Astrocyte of the spinal cord (primary cell): Measurements from ENCODE around the gene C1orf94.

Source experiments
- DNase-seq: peaks from one replicate; pipeline ENCODE4 v3.0.0; 2011; ENCODE audit warnings: low read depth, low spot score
- H3K4me3 ChIP-seq: 2 replicates; pipeline ENCODE4 v1.5.1; 2011; ENCODE audit warnings: low read depth, mild to moderate bottlenecking, low read length, moderate library complexity
- in situ Hi-C: cut with HindIII; loops from 2 replicates; pipeline ENCODE4 v1.10.0; 2017; ENCODE audit warnings: low sequenced_read_pairs
- TF ChIP-seq, protein P1 (sequence below): IDR thresholded peaks from 2 replicates; pipeline ENCODE4 v1.5.1; 2012; ENCODE audit warnings: low read depth, mild to moderate bottlenecking, low read length, inconsistent platforms

Gene C1orf94, protein sequence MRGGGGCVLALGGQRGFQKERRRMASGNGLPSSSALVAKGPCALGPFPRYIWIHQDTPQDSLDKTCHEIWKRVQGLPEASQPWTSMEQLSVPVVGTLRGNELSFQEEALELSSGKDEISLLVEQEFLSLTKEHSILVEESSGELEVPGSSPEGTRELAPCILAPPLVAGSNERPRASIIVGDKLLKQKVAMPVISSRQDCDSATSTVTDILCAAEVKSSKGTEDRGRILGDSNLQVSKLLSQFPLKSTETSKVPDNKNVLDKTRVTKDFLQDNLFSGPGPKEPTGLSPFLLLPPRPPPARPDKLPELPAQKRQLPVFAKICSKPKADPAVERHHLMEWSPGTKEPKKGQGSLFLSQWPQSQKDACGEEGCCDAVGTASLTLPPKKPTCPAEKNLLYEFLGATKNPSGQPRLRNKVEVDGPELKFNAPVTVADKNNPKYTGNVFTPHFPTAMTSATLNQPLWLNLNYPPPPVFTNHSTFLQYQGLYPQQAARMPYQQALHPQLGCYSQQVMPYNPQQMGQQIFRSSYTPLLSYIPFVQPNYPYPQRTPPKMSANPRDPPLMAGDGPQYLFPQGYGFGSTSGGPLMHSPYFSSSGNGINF

DNA sequence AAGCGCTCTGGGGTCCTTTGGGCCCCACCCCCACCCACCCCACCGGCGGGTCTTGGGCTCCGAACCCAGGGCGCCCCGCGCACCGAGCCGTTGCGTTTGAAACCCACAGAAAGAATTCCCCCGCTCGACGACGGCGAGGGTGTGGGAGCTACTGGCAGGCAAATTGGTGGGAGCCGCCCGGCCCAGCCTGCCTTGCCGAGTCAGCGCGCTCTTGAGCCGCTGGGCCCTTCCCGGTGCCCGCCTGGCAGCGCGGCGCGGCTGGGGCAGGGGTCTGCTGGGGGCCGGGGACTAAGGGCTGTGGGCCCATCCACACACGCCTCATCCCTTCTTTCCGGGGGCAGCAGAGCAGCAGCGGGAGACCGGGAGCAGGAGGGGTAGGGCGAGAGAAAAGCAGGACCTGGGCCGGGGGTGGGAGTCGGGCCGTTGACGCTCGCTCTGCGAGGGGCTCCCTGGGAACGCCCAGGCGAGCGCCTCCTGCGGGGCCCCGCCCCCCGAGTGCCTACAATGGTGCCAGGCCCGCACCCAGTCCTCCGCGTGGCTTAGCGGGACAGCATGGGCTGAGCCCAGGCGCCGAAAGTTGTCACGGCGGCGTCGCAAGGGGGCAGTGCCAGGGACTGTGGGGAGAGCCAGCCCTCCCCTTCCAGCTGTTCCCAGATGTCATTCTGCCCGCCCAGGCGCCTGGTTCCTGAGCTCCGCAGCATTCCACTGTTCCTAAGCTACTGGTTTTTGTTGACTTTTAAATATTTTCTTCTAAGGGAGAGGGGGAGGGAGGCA lies at the start of gene C1orf94:
Gene C1orf94 (plus strand): TSS at position 78 of the 774 bp plus-strand sequence. CDS start 883 bp downstream, outside the sequence.
- in situ Hi-C loops = no loop called here
- TF ChIP-seq, protein P1, sequence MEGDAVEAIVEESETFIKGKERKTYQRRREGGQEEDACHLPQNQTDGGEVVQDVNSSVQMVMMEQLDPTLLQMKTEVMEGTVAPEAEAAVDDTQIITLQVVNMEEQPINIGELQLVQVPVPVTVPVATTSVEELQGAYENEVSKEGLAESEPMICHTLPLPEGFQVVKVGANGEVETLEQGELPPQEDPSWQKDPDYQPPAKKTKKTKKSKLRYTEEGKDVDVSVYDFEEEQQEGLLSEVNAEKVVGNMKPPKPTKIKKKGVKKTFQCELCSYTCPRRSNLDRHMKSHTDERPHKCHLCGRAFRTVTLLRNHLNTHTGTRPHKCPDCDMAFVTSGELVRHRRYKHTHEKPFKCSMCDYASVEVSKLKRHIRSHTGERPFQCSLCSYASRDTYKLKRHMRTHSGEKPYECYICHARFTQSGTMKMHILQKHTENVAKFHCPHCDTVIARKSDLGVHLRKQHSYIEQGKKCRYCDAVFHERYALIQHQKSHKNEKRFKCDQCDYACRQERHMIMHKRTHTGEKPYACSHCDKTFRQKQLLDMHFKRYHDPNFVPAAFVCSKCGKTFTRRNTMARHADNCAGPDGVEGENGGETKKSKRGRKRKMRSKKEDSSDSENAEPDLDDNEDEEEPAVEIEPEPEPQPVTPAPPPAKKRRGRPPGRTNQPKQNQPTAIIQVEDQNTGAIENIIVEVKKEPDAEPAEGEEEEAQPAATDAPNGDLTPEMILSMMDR = no peak

DNA sequence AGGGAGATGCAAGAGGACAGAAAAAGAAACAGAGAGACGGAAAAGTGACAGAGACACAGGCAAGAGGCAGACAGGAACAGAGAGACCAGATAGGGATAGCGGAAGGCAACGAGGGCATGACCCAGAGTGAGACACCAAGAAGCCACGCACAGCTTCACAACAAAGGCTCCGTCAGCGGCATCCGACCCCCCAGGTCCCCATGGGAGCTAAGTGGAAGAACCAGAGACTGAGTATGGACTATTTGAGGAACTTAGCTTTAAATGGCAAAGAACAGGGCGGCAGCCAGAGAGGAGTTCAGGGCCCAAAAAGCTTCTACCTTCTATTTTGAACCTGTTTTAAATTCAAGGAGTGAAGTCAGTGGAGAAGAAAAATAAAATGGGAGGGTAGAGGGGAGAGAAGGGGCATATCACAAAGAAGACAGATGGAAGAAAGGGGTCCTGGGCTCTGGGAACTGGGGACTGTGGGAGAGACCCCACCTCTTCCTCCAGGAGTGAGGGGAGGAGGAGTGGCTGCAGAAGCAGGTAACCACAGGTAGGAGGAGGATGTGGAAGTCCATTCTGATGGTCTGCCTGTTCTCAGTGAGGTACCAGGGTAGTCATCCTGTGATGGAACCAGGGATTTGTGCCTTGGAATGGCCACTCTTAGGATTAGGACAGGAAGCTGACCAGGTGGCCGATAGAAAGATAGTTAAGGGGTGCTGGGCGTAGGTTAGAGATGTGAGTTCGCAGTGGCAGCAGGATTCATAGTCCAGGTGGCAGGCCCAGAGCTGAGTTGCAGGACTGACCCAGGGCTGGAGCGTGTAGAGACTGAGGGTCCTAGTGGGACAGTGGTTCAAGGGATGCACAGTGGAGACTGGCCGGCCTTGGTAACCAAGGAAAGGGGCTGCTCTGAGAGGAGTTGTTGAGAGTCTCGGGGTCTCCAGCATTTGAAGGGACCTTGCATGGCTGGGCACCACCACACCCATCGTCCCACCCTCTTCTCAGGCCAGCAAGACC lies 49.4 kb upstream of the C1orf94 start:
- in situ Hi-C loops = no loop called here
- no peak for DNase-seq
- no peak overlapping the region for H3K4me3 ChIP-seq
- TF ChIP-seq, protein P1 = no peak

More for the DNA sequence above, at the start of gene C1orf94:
- H3K4me3 ChIP-seq = no peak within 1 kb of the TSS
- DNase-seq = no peak

DNA sequence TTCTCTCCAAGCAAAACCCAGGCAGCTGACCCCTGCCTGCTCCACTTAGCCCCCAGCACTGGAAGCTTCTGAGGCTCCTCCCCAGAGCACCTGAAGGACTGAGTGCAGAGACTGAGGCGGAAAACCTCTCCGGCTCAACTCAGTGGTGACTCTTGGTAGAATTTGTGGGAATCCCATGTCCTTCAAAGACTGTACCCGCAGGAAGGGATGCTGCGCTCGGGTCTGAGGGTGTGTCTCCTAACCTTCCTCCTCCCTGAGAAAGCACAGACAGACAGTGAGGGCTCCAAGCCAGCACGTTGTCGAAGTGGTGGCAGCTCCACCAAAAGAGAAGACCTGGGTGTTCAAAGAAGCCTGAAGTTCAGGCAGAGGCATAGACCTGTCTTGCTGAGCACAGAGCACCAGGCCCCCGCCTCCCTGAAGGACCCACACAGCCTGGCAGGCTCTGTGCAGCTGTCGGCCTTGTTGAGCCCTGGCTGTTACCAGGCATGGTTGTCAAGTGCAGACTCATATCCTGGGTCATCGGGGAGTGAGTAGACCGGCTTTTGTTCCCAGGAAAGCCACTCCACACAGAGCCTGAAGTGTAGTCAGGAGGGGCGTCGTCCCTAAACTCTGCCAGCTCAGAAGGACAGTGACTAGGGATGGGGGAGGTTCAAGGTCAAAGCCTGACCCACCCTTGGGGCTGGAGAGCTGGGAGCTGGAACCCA lies 48.4 kb upstream of the C1orf94 start:
- H3K4me3 ChIP-seq = no peak overlapping the region
- in situ Hi-C loops = no loop called here
- DNase-seq = peak; percentile 8
- TF ChIP-seq, protein P1 = no peak

DNA sequence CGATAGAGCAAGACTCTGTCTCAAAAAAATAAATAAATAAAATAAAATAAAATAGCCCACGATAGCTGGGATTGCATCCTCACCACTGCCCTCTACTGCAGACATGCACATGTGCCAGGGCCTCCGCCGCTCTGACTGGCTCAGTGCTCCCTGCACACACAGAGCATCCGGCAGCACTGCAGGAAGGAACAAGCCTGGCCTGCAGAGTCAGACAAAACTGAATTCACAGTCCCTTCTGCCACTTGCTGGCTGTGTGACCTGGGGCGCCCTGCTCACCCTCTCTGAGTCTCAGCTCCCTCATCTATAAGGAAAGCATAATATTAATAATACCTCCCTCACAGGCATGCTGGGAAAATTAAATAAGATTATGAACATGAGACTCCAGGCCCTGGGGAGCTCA lies 47.1 kb upstream of the C1orf94 start:
- TF ChIP-seq, protein P1 = no peak
- DNase-seq = no peak

DNA sequence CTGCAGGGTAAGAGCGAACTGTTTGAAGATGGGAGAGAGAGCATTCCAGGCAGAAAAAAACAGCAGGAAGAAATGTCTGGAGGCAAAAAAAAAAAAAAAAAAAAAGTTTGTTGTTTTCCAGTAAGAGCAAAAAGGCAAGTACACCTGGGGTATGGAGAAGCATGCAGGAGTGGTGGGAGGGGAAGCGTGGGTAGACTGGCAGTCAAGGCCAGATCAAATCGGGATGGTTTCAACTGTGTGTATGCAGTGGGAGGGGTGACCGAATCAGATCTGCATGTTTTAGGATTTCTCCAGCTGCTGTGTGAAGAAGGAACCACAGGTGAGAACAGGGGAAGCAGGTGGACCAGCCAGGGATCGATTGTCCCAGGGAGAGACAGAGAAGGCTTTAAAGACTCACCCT lies 46.4 kb upstream of the C1orf94 start:
- in situ Hi-C loops = no loop called here
- TF ChIP-seq, protein P1 = no peak
- no peak for DNase-seq
- no peak overlapping the region for H3K4me3 ChIP-seq

More for the DNA sequence above, 47.1 kb upstream of the C1orf94 start:
- in situ Hi-C loops = no loop called here
- H3K4me3 ChIP-seq = no peak overlapping the region
